NCI-H1417 (cell line): ENCODE measurements around the gene LAP3.

Experiments used
- DNase-seq, 3 experiments: peaks; one replicate each; lab custom pipeline; 2025; lab: John Stamatoyannopoulos, UW

LAP3 gene

GRCh38 chr4:17616283-17616682 is 39.3 kb downstream of the LAP3 start:
- DNase-seq, result no peak

GRCh38 chr4:17618926-17619325 is 41.9 kb downstream of the LAP3 start:
- no peak for DNase-seq

DNA sequence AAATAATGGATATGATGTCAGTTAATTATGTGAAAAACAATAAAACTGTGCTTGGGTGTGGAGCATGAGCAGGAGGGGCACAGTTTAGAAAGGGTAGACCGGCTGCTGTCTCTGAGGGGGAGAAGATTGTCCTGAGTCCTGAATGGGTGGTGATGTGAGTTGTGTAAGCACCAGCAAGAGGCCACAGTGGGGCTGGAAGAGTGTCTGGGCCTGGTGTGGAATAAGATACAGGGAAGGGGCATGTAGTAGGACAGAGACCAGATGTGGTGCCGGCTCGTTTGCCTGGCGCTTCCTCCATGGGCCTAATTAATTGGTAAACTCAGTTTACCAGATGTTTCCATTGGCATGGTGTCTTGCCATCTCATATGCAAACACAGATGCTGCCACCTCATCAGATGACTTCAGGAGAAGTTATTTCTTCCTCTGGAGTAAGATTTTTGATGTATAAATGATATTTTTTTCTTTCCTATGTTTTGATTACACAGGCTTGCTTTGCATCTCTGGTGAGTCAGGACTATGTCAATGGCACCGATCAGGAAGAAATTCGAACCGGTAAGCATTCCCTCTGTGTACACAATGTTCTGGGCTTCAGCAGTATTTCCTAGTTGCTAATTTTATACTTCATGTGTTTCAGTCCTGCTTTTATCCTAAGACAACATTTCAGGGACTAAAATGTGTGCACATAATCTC is 42.6 kb downstream of the LAP3 start:
- no peak for DNase-seq

- DNase-seq, result no peak
Measured at GRCh38 chr4:17623451-17624001, 46.5 kb downstream of the LAP3 start.

- no peak for DNase-seq
Measured at GRCh38 chr4:17624821-17625220, 47.8 kb downstream of the LAP3 start.

DNA sequence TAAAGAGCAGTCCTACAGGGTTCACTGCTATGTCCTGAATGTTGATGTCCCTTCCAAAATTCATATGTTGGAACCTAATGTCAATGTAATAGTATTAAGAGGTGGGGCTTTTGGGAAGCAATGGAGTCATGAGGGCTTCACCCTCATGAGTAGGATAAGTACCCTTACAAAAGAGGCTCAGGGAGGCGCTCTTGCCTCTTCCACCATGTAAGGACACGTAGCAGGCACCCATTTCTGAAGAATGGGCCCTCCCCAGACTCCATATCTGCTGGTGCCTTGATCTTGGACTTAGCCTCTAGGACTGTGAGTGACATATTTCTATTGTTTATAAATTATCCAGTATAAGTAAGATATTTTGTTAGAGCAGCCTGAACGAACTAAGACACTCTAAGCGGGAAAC is 53.2 kb downstream of the LAP3 start:
- DNase-seq, result no peak

- DNase-seq, result no peak
Measured at GRCh38 chr4:17633600-17633999, 56.6 kb downstream of the LAP3 start.

GRCh38 chr4:17635056-17635455 is 58.1 kb downstream of the LAP3 start:
- DNase-seq, result no peak

DNA sequence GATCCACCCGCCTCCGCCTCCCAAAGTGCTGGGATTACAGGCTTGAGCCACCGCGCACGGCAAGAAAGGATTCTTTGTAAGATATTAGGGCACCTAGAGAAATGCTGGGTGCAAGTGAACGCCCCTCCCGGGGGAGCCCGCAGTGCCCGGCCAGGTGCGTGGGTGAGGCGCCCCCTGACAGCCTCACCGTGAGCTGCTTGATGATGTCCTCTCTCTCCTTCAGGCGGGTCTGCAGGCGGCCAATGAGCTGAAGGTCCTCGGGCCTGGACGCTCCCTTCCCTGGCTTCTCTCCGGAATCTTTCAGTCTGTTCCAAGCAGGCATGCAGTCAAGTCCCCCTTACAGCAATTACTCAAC is 59.3 kb downstream of the LAP3 start:
- DNase-seq, result no peak

GRCh38 chr4:17636696-17637622 is 60.0 kb downstream of the LAP3 start:
- DNase-seq, result peak; percentile 24 to 76 (median 61)

DNA sequence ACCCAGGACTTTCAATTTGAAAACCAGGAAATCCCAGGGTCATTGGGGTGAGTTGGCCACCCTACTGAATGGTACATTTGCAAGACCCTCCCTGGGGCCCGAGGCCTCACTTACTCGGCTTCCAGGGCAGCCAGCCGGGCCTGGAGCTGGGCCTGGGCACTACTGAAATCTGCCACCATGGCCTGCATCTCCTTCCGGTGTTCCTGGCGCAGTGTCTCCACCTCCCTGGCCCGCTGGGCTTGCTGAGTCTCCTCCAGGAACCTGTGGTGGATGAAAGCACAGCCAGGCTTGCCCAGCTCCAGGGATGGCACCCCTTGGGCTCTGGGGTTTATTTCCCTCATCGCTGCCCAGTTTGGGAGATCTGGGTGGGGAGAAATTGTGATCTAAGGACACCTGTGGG is 62.1 kb downstream of the LAP3 start:
- DNase-seq, result no peak

- no peak for DNase-seq
Measured at GRCh38 chr4:17642398-17642783, 65.4 kb downstream of the LAP3 start.

DNA sequence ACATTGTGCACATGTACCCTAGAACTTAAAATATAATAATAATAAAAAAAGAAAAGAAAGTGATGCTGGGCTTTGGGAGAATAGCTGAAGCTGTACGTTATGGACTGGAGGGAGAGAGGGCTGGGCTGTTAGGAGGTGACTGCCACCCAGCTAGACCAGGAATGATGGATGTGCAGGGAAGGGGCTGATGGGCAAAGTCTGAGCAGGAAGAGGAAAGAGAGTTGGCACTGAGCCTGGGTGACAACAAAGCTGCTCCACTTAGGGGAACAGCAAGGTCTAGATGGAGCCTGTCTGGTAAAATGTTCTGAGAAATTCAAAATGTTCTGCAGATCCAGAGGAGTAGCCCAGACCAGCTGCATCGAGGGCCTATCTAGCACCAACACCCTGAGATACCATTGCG is 69.7 kb downstream of the LAP3 start:
- DNase-seq, result no peak

GRCh38 chr4:17647176-17647806 is 70.3 kb downstream of the LAP3 start:
- DNase-seq, result no peak

- DNase-seq, result no peak
Measured at GRCh38 chr4:17647927-17648326, 70.9 kb downstream of the LAP3 start.

GRCh38 chr4:17650406-17650805 is 73.4 kb downstream of the LAP3 start:
- DNase-seq, result no peak

DNA sequence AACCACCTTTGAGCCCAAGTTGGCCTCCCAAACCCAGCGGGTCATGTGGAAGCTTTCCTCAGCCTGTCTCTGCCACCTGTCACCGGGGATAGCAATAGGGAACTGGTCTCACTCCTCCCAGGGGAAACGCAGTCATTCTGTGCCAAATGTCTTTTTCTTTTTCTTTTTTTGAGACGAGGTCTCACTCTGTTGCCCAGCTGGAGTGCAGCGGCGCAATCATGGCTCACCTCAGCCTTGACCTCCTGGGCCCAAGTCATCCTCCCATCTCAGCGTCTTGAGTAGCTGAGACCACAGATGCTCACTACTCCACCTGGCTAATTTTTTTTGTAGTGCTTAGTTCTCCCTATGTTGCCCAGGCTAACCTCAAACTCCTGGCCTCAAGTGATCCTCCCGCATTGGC is 77.7 kb downstream of the LAP3 start:
- DNase-seq, result no peak

GRCh38 chr4:17657090-17657489 is 80.1 kb downstream of the LAP3 start:
- DNase-seq, result no peak
